Choroid plexus epithelial cell (primary cell): ENCODE measurements around the gene USP4.
A peak's percentile ranks its signal among the peaks of the same experiment; 100 is the strongest.
"Not testable (repeated sequence)": the region's sequence is repeated elsewhere in the genome, so short reads cannot be mapped to it uniquely, and the experiment has no call there.

Source experiments
- DNase-seq: peaks from one replicate; pipeline ENCODE4 v3.0.0-alpha.2; 2010; ENCODE audit warnings: low read depth
- H3K4me3 ChIP-seq: 2 replicates; pipeline ENCODE4 v1.5.1; 2011; ENCODE audit warnings: low read depth, mild to moderate bottlenecking, control low read depth, low read length, moderate library complexity
- CTCF ChIP-seq: conservative IDR thresholded peaks from 2 replicates; pipeline ENCODE4 v1.5.1; 2011; ENCODE audit warnings: low read depth, mild to moderate bottlenecking, control low read depth, inconsistent platforms, low read length, moderate library complexity

USP4 gene

DNA sequence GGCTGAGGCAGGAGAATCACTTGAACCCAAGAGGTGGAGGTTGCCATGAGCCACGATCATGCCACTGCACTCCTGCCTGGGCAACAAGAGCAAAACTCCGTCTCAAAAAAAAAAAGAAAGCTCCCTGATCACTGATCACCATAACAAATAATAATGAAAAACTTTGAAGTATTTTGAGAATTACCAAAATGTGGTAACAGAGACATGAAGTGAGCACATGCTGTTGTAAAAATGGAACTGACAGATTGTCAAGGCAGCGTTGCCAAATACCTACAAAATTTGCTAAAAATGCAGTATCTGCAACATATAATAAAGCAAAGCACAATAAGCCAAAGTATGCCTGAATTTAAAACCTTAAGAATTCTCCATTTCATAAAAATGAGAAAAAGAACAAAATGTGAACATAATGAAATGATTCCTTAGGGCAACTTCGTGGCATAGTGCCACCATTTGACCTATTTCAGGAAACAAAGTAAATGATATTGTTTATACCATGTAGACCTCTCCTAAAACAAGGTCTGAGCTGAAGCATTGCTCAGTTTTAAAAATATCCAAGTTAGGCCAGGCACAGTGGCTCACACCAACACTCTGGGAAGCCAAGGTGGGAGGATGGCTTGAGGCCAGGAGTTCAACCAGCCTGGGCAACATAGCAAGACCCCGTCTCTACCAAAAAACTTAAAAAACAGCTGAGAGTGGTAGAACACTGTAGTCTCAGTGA is 5.8 kb downstream of the USP4 start:
- no peak overlapping the region for H3K4me3 ChIP-seq
- no peak for DNase-seq
- TF ChIP-seq CTCF: no peak

DNA sequence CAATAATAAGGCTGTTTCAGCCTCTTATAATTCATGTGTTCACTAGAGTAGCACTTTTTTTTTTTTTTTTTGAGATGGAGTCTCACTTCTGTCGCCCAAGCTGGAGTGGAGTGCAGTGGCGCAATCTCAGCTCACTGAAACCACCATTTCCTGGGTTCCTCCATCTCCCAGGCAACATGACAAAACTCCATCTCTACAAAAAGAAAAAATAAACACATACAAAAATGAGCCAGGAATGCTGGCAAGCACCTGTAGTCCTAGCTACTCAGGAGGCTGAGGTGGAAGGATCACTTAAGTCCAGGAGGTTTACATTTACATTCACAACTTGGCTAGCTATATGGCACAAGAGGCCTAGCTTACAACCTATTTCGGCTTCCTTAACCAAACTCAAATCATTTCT is 6.8 kb downstream of the USP4 start:
- no peak for TF ChIP-seq CTCF
- H3K4me3 ChIP-seq: no peak overlapping the region
- DNase-seq: no peak

- H3K4me3 ChIP-seq: no peak overlapping the region
- no peak for DNase-seq
- no peak for TF ChIP-seq CTCF
Observed at GRCh38 chr3:49329186-49329585, 10.7 kb downstream of the USP4 start.

DNA sequence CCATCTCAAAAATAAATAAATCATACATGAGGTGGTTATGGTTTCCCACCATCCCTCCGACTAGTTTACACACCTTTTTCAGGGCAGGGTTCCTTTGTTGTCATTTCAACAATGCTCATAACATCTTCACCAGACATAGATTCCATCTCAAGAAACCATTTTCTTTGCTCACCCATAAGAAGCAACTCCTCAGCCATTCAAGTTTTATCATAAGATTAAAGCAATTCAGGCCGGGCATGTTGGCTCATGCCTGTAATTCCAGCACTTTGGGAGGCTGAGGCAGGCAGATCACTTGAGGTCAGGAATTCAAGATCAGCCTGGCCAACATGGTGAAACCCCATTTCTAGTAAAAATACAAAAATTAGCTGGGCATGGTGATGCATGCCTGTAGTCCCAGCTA is 11.5 kb downstream of the USP4 start:
- not testable (repeated sequence) for DNase-seq, H3K4me3 ChIP-seq

DNA sequence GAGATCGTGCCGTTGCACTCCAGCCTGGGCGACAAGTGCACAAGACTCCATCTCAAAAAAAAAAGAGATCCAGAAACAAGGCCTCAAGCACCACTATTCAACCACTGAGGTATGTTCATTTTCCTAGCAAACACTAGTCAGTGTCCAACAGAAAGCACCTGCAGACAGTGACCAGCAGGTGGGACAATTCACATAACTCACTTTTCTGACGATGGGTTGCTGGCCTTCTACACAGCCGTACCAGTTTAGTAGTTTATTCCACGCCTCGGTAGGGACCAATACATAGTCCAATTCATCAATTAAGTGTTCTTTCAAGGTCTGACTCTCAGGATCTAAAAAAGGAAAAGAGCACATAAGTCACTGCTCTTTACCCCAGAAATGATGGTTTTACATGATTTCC is 12.4 kb downstream of the USP4 start:
- H3K4me3 ChIP-seq: no peak overlapping the region
- peak; percentile 32 for TF ChIP-seq CTCF
- DNase-seq: no peak

DNA sequence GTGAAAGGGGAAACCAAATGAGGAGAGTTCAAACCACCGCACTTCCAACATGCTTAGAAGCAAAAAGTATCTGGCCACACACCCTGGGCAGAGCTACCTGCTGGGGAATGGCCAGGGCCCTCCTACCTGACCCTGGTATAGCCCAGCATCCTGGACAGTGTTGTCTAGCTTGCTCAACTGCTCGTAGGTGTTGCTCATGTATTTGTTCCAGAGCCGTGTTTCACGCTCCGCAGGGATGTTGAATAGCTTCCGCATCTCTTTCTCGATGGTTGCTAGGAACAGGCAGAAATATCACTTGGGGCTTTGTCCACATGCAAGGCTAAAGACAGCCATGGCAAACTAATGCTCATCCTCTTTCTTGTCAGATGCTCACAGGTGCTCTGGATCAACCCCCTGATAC is 15.1 kb downstream of the USP4 start:
- no peak for TF ChIP-seq CTCF
- H3K4me3 ChIP-seq: no peak overlapping the region
- no peak for DNase-seq

DNA sequence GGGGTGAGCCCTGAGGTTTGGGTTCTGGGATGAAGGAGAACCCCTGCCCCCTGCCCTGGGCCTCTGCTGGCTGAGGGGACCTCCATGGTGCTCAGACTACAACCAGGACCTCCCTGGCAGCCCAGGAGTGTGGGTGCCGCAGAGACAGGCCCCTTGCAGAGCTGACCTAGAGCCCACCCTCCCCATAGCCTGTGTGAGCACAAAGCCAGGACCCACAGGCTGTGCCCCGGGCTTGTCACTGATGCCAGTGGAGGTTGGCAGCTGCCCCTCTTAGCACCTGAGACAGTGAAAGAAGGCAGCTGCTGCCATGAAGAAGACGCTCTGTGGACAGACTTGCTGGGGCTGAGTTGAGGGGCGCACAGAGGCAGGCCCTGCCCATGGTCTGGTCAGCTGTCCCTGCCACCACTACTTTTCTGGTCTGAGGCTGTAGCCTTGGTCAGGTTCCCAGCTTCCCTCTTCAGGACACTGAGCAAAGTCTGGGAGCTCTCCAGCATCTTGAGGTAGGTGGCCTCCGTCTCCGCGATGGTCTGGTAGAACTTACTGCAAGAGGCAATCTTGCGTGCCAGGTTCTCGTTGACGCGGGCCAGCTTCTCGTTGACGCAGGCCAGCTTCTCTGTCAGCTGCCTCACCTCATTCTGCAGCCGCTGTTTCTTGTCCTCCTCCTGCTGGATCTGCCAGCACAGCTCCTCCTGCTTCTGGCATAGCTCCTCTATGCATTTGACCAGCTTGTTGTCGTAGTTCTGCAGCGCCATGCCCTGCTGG is 23.0 kb downstream of the USP4 start:
- TF ChIP-seq CTCF: no peak
- no peak for DNase-seq
- H3K4me3 ChIP-seq: no peak overlapping the region
